HG03469 (cell line): ENCODE data around the gene CYP1A2.
"Not testable (repeated sequence)": the region's sequence is repeated elsewhere in the genome, so short reads cannot be mapped to it uniquely, and the experiment has no call there.

Source experiments
- ATAC-seq: cut with Tn5 transposase; IDR thresholded peaks from one replicate; pipeline ENCODE4 v1.9.1; 2021; ENCODE audit warnings: mild to moderate bottlenecking, moderate library complexity, moderate number of reproducible peaks; ENCODE audit not compliant: unreplicated experiment

The CYP1A2 gene

DNA sequence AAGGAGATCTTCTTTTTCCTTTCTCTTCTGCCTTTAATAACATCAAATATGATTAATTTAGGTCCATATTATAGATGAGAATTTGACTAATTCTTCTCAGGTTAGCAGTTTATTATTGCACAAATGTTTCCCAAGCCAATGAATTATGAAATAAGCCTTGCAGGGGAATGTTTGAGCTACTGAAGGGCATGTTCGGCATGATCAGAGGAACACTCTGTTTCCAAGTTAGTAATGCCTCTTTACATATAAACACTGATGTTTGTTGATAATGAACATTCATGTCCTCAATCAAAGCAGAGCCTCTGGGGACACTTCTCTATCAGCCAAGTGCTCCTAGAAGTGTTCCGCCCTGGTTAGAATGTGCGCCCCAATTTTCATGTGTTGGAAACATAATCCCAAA lies 13.3 kb upstream of the CYP1A2 start:
- no peak for ATAC-seq

DNA sequence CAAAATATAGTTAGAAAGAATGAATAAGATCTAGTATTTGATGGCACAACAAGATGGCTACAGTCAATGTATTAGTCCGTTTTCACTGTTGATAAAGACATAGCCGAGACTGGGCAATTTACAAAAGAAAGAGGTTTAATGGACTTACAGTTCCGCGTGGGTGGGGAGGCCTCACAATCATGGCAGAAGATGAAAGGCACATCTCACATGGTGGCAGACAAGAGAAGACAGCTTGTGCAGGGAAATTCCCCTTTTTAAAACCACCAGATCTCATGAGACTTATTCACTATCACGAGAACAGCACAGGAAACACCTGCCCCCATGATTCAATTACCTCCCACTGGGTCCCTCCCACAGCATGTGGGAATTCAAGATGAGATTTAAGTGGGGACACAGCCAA lies 10.4 kb upstream of the CYP1A2 start:
- not testable (repeated sequence) for ATAC-seq

DNA sequence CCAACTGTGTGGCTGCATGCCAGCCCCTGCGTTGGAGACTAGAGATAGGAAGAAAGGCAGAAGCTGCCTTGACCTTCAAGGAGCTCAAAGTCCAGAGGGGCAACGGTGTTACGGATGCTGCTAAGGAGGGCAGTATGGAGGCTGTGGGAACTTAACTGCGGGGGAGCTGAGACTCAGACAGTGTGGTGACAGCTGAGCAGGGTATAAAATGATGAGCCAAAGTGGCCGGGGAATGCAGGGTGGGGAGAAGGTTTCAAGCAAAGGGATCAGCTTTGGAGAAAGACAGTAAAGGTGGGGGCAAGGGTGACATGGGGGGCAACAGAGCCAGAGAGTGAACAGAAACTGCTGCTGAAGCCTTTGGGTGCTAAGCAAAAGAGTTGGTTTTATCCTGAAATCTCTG lies 6.2 kb upstream of the CYP1A2 start:
- no peak for ATAC-seq

DNA sequence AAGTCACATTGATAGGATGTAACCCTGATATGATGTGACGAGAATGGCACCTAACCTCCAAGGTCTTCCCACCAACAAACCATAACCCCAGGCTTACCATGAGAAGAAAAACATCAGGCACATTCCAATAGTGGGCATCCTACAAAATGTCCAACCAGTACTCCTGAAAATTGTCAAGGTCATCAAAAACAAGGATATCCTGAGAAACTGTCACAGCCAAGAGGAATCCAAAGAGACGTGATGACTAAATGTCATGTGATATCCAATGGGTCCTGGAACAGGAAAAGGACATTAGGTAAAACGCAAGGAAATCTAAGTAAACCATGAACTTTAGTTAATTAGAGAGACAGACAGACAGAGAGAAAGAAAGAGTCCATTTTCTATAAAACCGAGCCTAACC lies 2.3 kb upstream of the CYP1A2 start:
- ATAC-seq: no peak

DNA sequence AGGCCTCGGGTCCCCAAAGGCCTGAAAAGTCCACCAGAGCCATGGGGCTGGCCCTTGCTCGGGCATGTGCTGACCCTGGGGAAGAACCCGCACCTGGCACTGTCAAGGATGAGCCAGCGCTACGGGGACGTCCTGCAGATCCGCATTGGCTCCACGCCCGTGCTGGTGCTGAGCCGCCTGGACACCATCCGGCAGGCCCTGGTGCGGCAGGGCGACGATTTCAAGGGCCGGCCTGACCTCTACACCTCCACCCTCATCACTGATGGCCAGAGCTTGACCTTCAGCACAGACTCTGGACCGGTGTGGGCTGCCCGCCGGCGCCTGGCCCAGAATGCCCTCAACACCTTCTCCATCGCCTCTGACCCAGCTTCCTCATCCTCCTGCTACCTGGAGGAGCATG lies 1.2 kb downstream of the CYP1A2 start:
- no peak for ATAC-seq

DNA sequence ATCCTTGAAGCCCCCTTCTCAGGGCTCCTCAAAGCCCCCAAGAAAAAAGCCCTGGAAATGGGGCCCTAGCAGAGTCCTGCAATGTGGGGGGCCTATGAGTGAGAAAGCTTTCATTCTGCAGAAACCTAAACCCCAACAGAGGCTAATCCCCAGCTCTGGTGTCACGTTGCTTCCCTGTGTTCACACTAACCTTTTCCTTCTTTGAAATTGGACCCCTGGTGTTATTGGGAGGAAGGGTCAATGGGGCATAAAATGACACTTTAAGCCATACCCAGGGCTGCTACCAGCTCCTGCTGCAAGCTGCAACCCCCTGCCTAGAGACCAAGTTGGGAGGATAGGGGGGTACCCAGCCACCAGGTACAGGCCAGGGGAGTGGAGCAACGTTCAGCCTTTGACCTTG lies 2.1 kb downstream of the CYP1A2 start:
- no peak for ATAC-seq

DNA sequence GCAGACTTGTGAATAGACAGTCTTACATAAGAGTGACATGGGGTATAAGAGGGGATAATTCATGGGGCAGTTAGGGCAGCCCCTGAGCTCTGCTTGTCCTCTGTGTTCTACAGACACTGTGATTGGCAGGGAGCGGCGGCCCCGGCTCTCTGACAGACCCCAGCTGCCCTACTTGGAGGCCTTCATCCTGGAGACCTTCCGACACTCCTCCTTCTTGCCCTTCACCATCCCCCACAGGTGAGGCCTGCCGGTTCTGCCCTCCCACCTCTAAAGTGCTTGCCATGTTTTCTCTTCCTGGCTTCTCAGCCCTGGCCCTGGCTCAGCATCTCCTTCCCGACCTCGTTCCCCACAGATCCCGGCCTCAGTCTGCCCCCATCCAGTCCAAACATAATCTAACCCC lies 3.4 kb downstream of the CYP1A2 start:
- no peak for ATAC-seq

DNA sequence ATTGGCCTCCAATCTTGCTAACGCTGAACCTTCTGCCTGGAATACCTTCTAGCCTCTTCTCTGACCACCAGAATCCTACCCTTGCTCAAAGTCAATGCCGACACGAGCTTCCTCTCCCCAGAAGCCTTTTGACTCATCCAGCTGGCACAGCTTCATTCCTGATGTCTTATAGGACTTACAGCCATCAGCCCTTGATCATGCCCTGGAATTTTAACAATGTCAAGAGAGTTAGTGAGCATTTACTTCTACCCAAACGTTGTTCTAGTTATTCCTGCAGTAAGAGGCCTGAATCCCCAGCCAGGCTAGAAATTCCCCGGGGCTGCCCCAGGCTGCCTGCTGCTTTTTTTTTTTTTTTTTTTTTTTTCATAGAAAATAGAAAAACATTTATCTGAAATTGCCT lies 3.9 kb downstream of the CYP1A2 start:
- no peak for ATAC-seq

DNA sequence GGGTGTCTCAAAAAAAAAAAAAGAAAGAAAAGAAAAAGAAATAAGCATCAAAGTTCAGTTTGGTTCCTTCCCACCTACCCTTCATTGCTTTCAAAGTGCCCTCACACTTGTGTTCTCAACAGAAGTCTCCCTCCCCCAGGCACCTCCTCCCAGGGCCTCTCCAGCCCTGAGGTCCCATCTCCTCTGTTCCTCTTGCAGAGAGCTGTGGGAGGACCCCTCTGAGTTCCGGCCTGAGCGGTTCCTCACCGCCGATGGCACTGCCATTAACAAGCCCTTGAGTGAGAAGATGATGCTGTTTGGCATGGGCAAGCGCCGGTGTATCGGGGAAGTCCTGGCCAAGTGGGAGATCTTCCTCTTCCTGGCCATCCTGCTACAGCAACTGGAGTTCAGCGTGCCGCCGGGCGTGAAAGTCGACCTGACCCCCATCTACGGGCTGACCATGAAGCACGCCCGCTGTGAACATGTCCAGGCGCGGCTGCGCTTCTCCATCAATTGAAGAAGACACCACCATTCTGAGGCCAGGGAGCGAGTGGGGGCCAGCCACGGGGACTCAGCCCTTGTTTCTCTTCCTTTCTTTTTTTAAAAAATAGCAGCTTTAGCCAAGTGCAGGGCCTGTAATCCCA lies 6.1 kb downstream of the CYP1A2 start:
- ATAC-seq: no peak

DNA sequence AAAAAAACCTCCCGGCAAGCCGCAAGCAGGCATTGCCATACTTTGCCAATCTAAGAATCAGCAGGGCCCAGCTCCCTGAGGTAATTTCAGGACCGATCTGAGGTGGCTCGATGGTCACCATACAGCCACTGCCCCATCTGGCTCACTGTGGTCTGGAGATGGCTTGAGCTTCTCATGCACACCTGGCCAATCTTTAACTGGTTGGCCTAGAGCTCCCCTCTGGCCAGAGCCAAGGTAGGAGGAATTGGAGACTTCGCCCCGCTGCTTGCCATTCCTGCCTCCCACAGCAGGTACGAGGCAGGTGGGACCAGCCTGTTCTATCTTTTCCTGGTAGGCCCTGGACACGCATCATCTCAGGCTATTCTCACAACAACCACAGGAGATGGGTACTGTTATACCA lies 10.1 kb downstream of the CYP1A2 start:
- ATAC-seq: no peak

DNA sequence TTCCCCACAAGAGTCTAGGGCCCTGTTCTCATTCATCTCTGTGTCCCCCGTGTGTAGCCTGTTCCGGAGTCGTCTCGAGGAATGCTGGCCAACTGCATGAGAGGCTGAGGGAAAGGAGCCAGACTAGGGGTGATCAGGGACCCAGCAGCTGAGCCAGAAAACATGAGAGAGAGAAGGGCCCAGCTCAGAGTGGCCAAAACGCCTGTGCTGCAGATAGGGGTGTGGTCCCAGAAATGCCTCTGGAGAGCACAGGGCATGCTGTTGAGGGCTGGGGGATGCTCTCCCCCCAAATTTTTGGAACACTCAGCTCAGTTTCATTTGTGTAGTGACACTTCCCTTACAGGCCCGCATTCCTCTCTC lies 14.1 kb downstream of the CYP1A2 start:
- no peak for ATAC-seq

DNA sequence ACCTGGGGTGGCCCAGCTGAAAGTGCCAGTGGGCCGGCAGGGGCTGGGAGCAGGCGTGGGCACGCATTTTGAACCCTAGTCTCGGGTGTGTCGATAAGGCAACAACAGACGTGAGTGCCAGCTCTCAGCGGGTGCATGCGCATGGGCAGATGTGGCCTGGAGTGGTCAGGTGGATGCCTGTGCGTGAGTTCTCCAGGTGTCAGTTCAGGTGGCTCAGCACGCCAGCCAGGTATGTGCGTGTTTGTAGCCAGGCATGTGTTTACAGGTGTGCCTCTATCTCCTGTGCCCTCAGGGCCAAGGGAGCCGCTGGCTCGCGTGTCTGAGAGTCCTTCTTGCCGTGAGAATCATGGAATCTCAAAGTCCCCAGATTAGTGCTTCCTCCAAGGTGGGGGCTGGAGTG lies 14.8 kb downstream of the CYP1A2 start:
- ATAC-seq: no peak

DNA sequence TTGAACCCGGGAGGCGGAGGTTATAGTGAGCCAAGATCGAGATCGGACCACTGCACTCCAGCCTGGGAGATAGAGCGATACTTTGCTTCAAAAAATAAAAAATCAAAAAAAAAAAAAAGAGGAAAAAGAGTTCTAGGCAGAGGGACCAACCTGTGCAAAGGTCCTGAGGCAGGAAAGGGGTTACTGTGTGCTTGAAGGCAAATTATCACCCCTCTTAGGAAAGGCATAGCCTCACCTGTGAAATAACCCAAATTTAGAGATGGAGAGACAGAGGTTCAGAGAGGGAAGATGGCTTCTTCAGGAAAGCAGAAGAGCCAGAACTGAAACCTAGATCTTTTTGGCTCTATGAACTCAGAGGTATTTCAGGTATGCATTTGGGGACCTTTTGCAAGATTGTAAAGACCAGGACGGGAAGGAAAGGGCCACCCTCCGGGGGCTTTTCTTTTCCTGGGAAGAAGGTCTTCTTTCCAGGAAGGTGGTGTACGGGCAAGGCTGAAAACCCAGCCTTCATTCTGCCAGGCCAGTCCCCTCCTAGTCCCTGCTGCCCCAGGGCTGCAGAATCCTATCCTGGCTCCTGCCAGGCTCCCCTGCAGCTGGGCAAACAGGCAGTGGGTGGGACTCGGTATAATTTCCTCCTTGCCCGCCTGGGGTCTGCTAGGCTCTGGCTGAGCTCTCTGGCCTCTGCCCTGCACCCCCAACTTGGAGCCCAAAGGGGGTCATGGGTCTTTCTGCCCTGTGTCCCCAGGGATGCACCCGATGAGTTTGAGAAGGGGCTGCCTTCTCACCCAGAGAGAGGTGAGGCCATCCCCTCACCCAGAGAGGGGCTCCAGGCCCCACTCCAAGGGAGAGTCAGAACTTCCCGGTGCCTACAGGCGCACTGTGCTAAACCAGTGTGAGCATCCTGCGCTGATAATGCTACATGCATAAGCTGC lies 18.8 kb downstream of the CYP1A2 start:
- ATAC-seq: no peak

DNA sequence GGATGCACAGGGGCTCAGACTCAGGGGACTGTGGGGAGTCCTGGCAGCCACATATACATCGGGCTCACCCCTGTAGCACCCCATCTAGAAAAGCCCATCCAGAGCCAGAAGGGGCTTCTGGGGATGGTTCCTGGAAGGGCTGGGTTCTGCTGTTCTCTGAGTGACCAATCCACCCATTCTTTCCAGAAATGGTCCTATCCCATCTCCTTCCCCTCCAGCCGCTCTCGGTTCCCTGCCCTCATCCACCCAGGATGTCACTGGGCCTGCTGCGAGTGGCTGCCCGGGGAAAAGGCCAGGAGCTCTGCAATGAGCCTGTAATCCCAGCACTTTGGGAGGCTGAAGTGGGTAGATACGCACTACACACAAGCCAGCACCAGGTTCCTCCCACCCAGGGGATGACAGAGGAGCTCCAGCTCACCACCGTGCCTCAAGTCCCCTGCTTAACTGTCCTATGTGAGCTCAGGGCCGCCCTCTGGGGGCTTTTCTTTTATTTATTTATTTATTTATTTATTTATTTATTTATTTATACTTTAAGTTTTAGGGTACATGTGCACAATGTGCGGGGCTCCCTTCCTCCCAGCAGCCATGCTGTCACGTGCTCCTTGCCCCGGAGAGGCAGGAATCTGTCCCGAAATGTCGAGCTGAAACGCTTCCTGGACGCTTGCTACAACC lies 19.6 kb downstream of the CYP1A2 start:
- ATAC-seq: no peak

DNA sequence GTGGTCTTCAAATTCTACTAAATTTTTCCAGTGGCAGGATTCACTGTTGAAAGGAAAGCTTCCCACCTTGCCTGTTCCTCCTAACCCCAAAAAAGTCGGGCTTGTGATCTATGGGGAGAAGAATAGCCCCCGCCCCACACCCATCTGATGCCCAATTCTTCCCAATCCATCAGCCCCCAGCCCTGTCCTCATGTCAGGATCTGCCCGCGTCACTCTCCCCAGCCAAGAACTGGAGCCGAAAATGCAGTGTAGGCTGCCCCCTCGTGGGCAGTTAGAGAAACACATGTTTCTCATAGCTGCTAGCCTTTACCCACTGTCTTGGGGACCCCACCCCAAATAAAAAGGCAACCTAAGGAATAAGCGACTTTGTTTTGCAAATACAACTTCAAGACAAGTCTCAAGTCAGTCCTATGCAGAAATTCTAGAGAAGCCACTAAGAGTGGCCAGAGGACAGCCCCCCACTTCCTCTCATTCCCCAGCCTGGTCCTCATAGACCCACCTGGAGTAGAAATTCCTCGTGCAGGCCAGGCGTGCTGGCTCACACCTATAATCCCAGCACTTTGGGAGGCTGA lies 20.2 kb downstream of the CYP1A2 start:
- no peak for ATAC-seq

DNA sequence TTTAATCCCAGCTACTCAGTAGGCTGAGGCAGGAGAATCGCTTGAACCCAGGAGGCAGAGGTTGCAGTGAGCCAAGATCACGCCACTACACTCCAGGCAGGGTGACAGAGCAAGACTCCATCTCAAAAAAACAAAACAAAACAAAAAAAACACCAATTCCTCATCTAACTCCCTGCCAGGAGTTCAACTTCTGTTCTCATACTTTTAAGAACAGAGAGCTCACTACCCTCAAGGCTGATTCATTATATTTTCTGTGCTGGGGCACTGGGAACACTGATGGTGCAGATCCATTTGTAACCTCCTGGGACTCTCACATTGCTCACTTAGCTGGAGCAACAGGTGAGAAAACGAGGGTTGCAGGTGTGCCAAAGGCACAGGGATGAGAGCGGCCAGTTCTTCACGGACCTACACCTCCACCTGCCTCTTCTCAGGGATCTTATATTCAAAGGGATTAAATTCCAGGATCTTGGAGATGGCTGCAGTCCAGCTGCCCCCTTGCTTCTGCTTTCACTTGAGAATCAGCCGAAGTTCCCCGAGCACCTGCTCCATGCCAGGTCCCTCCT lies 20.9 kb downstream of the CYP1A2 start:
- no peak for ATAC-seq

DNA sequence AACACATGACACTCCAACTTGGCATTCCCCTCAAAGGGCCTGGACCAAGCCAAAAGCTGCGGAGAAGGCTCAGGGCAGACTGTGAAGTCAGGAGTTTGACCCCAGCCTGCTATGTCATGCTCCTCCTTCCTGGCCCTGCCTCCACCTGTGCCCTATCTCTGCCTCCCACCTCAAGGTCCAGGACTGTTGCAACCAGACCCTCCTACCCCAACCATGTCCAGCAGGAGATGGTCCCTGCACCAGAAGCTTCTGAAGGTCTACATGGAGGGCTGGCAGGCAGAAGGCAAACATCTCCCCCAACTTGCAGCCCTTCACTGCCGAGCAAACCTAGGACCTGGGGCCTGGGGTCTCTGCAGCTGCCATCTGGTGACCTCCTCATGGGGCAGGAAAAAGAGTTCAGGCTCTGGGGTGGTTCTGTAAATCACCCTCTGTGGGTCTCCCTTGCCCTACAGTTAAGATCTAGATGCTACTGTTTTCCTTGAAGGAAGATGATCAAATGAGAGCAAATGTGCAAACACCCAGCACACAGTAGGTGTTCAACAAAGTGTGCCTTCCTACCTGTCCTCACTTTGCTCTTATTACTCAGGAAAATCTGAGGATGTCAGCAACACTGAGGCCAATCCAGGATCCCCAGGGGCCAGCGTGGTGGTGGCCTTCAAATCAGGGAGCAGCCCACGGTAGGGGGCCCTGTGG lies 21.7 kb downstream of the CYP1A2 start:
- no peak for ATAC-seq

DNA sequence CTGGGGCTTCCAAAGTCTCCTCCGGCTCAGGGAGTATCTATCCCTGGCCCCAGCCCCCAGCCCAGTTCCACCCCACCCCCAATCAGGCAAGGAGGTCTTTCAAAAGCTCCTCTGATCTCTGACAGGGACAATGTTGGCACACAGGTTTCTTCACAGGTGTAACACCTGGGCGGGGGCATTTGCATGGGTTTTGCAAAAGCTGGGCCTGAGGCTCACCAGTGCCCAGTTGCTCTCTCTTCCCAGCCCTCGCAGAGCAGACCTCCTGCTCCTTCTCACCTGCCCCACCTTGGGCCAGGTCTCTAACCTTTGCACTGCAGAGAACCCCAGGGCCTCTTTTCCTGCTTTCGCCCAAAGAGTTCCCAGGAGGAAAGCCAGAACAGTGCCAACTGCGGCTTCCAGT lies 24.7 kb downstream of the CYP1A2 start:
- ATAC-seq: no peak

DNA sequence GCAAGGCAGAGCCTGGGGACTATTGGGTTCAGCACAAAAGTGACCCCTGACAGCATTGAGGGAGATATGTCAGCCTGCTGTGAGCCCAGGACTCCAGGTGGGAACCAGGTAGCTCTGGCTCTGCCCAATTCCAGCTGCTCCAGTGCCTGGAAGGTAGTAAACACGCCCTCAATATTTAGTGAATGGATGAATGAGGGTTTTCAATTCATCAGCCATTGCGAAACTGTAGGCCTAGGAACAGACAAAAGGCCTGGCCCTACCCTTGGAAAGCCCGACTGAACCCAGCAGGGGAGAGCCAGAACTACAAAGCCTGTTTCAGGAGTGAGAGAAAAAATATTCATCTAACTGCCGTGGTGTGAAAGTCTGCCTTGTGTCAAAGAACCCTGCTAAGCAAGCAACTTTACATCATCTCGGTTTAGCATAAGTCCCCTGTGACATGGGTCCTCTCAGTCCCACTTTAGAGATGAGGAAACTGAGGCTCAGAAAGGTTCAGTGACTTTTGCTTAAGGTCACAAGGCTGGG lies 25.1 kb downstream of the CYP1A2 start:
- no peak for ATAC-seq

DNA sequence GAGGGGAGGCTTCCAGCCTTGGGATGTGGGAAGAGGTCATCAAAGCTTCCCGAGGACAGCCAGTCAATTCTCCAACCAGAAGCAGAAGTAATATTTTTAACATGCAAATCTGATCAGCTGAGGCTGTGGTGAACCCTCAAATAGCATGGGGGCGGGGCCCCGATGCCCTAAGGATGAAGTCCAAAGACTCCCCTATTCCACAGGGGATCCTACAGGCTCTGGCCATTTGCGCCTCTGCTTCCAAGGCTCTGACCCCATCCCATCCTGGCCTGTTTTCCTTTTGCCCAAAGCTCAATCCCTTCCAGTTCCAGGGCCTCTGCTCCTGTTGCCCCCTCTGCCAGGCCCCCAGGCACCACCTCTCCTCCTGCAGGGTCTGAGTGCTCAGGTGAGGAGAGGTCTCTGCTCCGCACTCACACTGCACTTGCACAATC lies 26.5 kb downstream of the CYP1A2 start:
- no peak for ATAC-seq
